NCI-H1092 (cell line): Measurements from ENCODE around the gene CERS6.
"Not testable (repeated sequence)": the region's sequence is repeated elsewhere in the genome, so short reads cannot be mapped to it uniquely, and the experiment has no call there.

Experiments
- DNase-seq: peaks from one replicate; lab custom pipeline; 2025; lab: John Stamatoyannopoulos, UW

Gene CERS6

GRCh38 chr2:168501466-168502065 lies 45.5 kb downstream of the CERS6 start:
- DNase-seq = no peak

GRCh38 chr2:168502852-168503251 lies 46.8 kb downstream of the CERS6 start:
- DNase-seq = not testable (repeated sequence)

DNA sequence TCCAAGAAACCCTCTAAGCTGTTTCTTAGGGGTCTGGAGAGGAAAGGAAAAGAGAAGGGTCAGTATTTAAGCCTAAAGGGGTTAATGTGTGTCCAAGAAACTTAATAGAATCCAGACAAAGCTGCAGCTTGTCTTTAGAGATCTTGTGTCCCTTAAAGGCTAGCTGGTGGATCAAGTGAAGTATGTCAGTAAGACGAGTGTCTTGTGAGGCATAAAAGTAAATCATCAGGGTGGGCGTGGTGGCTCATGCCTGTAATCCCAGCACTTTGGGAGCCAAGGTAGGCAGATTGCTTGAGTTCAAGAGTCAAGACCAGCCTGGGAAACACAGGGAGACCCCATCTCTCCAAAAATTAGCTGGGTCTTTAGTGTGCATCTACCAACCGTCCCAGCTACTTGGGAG lies 47.8 kb downstream of the CERS6 start:
- DNase-seq = no peak

- DNase-seq = no peak
Observed at GRCh38 chr2:168504323-168504722, 48.3 kb downstream of the CERS6 start.

DNA sequence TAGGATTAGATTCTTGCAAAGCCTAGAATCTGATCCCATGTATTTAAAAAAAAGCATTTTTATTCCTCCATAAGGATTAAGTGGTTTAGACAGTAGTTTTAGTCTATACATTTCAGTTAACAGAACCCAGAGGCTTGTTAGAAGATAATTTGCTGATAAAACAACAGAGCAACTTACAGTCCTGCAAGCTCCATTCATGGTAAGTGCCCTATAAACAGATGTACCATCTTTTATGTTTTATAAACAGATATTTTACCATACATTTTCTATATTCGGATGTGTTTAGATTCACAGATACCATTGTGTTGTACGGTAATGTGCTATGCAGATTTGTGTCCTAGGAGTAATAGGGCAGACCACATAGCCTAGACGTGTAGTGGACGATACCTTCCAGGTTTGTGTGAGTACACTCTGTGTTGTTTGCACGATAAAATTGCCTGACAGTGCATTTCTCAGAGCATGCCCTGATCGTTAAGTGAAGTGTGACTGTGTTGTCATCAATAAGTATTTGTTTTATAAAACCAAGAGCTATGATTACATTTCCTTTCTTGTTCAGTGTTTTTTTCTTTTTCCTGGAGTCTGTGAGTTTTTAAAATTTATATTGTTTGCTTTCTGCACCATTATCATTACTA lies 54.2 kb downstream of the CERS6 start:
- DNase-seq = no peak

- no peak for DNase-seq
Observed at GRCh38 chr2:168514692-168515091, 58.6 kb downstream of the CERS6 start.

DNA sequence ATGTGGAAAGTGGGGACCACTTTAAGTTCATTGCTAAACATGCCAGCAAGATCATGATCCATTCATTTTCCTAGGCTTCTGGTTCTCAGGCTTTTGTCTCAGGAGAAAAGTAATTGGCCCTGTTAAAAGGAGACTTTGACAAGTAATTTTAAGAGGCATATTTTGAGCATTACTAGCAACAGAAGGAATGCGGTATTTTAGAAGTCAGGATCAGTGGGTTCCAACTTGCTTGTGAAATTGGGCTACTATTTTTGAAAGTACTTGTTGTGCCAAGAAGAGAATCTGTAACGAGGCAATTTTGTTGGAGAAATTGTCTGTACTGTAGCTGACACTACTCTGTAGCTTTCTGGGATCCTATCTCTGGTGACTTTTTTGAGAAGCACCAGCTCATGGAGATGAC lies 59.4 kb downstream of the CERS6 start:
- DNase-seq = no peak

DNA sequence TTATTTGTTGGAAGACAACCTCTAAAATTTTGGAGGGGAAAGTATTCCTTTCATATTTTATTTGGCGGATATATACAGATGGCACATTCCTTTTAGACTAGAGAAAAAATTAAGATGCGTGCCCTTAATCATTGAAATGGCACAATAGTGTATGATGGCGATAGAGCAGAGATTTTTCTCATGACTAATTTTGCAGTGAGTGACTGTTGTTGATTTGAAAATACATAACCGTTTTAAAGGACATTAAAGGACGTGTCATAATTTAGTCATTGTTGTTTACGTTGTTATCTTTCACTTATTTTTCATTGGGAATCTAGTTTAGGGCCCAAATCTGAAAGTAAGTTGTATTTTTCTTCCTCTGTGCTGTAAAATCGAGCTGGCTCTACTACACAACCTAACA lies 61.7 kb downstream of the CERS6 start:
- no peak for DNase-seq

GRCh38 chr2:168518555-168519066 lies 62.5 kb downstream of the CERS6 start:
- no peak for DNase-seq

- no peak for DNase-seq
Observed at GRCh38 chr2:168519534-168520308, 63.6 kb downstream of the CERS6 start.

DNA sequence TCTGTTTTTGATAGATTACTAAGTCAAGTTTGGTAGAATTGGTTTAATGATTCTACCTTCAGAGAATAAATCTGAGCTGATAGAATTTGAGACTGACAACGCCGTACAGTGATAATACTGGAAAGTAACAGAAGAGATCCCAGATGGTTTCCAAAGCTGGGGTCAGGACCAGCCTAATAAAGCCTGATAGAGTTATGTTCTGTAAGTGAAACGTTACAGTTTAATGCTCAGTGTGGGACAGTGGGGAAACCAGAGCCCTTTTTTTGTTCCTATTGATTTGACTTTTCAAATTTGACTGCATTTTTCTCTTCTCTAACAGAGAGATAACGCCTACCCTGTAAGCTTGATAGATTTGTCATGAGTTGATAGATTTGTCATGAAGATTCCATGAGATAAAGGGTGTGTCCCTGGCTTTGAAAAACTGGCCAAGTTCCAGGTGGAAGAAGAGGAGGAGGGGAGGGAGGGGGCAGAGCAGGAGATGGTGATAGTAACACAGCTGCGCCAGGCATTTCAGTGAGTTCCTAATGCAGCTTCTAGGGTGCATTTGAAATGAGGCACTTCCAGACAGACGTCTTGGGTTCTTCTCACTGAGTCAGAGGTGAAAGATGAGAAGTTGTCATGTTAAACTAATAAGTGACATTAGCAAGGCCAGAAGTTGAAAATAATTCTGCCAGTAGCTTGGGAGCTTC lies 65.1 kb downstream of the CERS6 start:
- DNase-seq = no peak

GRCh38 chr2:168522446-168522845 lies 66.4 kb downstream of the CERS6 start:
- DNase-seq = no peak

- no peak for DNase-seq
Observed at GRCh38 chr2:168524005-168524404, 67.9 kb downstream of the CERS6 start.

DNA sequence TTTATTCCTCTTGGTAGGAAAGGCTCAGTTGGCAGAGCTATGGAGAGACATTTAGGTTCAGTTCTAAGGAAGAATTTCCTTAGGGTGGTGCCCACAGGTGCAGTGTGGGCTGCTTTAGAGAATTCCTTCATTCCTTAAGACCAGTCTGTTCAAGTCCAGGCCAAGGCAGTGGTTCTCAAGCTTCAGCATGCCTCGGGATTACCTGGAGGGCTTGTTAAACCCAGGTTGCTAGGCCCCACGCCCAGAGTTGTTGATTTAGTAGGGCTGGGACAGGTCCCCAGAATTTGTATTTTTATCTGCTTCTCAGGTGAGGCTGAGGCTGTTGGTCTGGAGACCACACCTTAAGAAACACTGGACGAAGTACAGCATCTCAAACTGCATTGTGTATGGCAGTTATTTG lies 68.9 kb downstream of the CERS6 start:
- no peak for DNase-seq

- no peak for DNase-seq
Observed at GRCh38 chr2:168525716-168526446, 69.8 kb downstream of the CERS6 start.

GRCh38 chr2:168526641-168527040 lies 70.6 kb downstream of the CERS6 start:
- DNase-seq = peak; percentile 0

DNA sequence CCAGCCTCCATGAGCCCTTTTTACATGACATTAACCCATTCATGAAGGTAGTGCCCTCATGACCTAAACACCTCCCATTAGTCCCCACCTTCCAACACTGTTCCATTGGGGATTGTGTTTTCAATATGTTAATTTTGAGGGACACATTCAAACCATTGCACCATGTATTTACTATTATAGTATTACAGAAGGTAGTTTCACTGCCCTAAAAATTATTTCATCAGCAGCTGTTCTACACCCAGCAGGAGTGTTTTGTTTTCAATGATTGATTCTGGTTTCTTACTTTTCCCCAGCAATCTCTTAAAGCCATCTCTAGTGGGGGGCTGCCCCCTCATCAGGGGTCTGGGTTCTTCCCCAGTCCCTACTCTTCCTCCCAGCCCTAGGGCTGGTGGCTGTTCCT lies 71.9 kb downstream of the CERS6 start:
- DNase-seq = no peak

DNA sequence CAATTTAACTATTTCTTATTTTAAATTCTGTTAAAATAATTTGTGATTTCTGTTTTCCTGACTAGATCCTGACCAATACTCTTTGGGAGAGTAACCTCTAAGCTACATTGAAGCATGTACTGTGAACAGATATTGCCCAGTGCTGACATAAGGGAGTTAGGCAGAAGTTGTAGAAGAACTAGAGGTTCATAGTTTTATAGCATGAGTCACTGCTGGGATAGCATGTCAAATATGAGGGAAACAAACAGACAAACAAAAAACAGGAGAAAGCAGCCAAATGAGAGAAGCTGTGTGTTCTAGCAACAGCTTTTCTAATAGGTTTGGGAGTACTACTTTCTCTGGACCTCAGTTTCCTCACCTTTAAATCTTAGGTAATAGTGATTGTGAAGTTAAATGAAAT lies 72.4 kb downstream of the CERS6 start:
- DNase-seq = no peak

- no peak for DNase-seq
Observed at GRCh38 chr2:168529054-168529833, 73.2 kb downstream of the CERS6 start.

GRCh38 chr2:168529900-168530561 lies 74.0 kb downstream of the CERS6 start:
- no peak for DNase-seq
